HL-60/S4 treated with retinoic acid at 250 ng/mL for 4 days and 3 days (cell line): ENCODE measurements around the gene ARHGEF10L.
"Not testable (repeated sequence)": the region's sequence is repeated elsewhere in the genome, so short reads cannot be mapped to it uniquely, and the experiment has no call there.

Experiments
- in situ Hi-C: fragments of 300-500 bp; cut with MboI; formaldehyde crosslinking; loops from 2 replicates; pipeline ENCODE4 v1.7.0; 2022; ENCODE audit warnings: low sequenced_read_pairs

The ARHGEF10L gene

GRCh38 chr1:17539477-17540254, at the start of gene ARHGEF10L:
Gene ARHGEF10L (plus strand): TSS chr1:17539698. CDS start chr1:17580596, 40,898 bp downstream.
- in situ Hi-C loops = no loop called here

- in situ Hi-C loops = not testable (repeated sequence)
These were observed 49.6 kb upstream of the ARHGEF10L start for GRCh38 chr1:17489768-17490417.

- in situ Hi-C loops = not testable (repeated sequence)
These were observed 48.8 kb upstream of the ARHGEF10L start for GRCh38 chr1:17490667-17491066.

- in situ Hi-C loops = no loop called here
These were observed 45.3 kb upstream of the ARHGEF10L start for GRCh38 chr1:17494114-17494729.

GRCh38 chr1:17496419-17496818, 43.1 kb upstream of the ARHGEF10L start:
- in situ Hi-C loops = no loop called here

- in situ Hi-C loops = no loop called here
These were observed 41.3 kb upstream of the ARHGEF10L start for GRCh38 chr1:17498214-17498613.

GRCh38 chr1:17502326-17502778, 37.1 kb upstream of the ARHGEF10L start:
- in situ Hi-C loops = no loop called here

- in situ Hi-C loops = no loop called here
These were observed 36.4 kb upstream of the ARHGEF10L start for GRCh38 chr1:17503146-17503545.

- in situ Hi-C loops = not testable (repeated sequence)
These were observed 32.3 kb upstream of the ARHGEF10L start for GRCh38 chr1:17507200-17507599.

GRCh38 chr1:17507915-17508314, 31.6 kb upstream of the ARHGEF10L start:
- in situ Hi-C loops = no loop called here

GRCh38 chr1:17509363-17509762, 30.1 kb upstream of the ARHGEF10L start:
- in situ Hi-C loops = no loop called here

GRCh38 chr1:17510138-17510537, 29.4 kb upstream of the ARHGEF10L start:
- in situ Hi-C loops = loop anchor here (10.0 kb wide), 1 partner anchor 95 kb away; no protein-coding TSS in a partner anchor

- in situ Hi-C loops = loop anchor here (10.0 kb wide), 1 partner anchor 94 kb away; no protein-coding TSS in a partner anchor
These were observed 28.3 kb upstream of the ARHGEF10L start for GRCh38 chr1:17511188-17511587.

GRCh38 chr1:17513131-17513530, 26.4 kb upstream of the ARHGEF10L start:
- in situ Hi-C loops = loop anchor here (10.0 kb wide), 1 partner anchor 92 kb away; no protein-coding TSS in a partner anchor

GRCh38 chr1:17514776-17515175, 24.7 kb upstream of the ARHGEF10L start:
- in situ Hi-C loops = loop anchor here (10.0 kb wide), 1 partner anchor 90 kb away; no protein-coding TSS in a partner anchor

- in situ Hi-C loops = loop anchor here (10.0 kb wide), 1 partner anchor 89 kb away; no protein-coding TSS in a partner anchor
These were observed 23.6 kb upstream of the ARHGEF10L start for GRCh38 chr1:17515902-17516301.

GRCh38 chr1:17516303-17517214, 22.9 kb upstream of the ARHGEF10L start:
- in situ Hi-C loops = loop anchor here (10.0 kb wide), 1 partner anchor 88 kb away; no protein-coding TSS in a partner anchor

- in situ Hi-C loops = no loop called here
These were observed 19.5 kb upstream of the ARHGEF10L start for GRCh38 chr1:17520041-17520440.

GRCh38 chr1:17520473-17521319, 18.8 kb upstream of the ARHGEF10L start:
- in situ Hi-C loops = no loop called here
